Fibroblast of peridontal ligament (primary cell): ENCODE measurements around the gene CBY2.
A peak's percentile ranks its signal among the peaks of the same experiment; 100 is the strongest.

Experiments used
- DNase-seq: peaks from one replicate; pipeline ENCODE4 v3.0.0-alpha.2; 2010; ENCODE audit errors: extremely low read depth

CBY2 gene

DNA sequence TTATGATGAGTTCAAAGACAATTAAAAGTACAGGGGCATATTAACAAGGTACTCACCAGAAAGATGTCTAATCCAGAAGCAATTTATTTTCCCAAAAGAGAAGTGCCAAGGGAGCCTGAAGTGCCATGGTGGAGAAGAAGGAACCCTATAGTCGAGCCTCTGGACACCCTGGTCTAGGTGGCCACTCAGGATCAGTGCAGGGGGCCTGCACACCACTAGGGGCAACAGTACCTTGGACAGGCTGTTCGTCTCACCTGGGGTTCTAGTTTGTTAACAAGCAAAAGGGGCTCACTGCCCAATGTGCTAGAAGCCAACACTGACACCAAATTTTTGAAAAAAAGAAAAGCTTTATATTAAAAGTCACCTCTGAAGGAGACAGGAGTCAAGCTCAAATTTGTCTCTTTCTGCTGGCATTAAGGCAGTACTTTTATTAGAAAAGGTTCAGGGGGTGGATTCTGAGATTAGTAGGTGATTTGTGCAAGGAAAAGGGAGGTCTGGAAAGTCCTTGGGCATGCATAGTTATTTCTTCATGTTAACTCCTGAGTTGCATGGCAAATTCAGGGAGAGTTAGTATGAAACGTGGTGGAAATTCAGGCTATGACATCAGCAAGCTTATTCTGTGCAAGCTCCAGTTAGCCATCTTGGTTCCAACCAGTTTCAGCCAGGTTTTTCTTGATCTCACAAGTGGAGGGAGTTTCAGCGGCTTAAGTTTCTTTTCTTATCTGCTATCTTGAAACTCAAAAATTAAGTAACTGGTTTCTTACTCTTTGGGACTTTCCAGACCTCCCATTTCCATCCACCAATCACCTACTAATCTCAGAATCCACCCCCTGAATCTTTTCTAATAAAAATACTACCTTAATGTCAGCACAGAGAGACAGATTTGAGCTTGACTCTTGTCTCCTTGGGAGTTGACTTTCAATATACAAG lies 884 bp upstream of the CBY2 start:
- no peak for DNase-seq

DNA sequence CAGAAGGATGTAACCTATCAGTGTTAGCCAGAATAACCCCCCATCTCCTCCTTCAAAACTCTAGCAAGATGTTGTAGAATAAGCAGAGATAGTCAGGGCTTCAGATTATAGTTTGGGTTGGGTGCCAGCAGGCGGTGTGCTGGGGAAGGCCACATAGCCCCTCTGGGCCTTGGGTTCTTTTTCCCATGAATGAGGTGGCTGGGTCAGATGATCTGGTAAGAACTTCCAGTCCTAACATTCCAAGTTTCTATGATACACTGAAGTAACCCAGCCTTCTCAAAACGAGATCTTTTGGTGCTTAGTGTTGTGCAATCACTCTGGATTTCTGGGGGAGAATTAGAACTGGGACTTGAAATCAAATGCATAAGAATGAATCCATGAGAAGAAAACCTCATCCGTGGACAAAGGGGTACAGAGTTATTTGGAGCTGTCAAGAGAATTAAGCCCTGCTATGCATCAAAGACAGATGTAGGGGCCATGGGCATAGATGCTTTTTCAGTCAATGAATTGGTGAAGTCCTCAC lies 810 bp downstream of the CBY2 start:
- DNase-seq = no peak

DNA sequence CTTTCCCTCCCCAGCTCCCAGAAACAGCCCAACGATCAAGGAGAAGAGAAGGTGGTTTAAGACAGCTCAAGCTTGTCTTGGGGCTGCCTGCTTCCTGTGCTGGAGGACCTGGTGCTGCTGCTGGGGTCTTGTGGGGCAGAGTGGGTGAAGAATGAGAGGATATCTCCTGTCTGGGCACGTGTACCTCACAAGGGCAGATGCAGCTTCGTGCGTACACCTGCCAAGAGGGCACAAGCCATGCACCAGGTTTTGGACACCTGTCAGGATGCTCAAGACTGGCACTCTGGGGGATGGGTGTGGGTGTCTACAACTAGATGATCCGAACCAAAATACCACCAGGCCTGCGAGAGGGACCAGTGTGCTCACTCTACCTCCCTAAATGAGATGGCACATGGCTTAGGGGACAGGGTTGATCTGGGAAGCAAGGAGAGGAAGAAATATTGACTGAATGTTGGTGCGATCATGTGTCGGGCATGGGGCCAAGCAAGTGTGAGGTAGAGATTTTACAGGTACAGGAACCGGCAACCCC lies 2.2 kb downstream of the CBY2 start:
- no peak for DNase-seq

DNA sequence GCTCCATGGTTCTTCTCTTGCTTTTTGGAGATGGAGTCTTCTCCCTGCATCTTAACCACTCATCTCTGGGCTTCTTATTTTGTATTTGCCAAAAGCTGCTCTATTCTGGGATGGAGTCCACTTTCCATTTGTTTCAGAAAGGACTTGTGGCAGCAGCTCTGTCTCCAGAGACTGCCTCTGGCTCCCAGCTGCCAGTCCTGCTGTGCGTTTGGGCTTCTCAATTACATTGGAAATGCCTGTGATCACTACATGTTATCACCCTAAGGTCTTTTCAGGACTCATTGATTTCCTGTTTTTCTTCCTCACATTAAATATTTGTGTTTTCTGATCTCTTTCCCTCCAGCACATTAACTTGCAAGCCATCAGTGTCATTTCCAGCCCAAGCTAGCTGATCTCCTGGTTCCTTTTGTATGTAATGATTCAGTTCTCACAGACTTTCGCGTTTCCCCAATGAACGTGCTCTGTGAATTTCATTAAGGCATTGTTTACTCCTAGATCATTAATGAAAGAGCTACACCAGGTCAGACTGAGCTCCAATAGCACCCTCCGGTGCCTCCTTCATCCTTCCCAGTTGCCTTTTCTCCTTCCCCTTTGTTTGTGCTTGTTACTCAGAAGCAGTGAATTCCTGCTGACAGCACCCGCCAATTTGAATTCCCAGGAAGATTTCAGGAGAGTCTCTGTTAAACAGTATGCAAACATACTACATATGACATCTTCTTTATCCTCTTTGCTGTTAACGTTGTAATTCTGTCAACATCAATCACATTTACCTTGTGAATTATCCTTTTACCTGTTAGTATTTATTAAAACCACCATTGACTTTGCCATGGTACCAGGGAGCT lies 3.0 kb downstream of the CBY2 start:
- DNase-seq = no peak

DNA sequence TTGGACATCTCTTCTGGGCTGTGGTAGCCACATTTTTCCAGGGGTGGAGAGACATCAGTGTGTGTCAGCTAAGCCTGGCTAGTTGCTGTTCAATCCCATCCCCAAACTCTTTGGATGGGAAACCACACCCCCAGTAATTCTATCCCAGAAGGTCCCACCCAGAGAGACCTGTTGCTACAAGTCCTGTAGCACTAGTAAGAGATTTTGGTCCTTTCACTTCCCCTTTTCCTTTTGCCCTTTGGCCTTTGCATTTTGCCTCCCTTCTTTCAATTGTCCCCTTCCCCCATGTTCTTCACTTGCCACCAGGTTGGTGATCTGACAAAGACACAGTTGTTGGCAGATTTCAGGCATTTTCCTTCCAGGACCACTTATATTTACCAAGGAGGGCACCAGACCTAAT lies 3.8 kb downstream of the CBY2 start:
- no peak for DNase-seq

DNA sequence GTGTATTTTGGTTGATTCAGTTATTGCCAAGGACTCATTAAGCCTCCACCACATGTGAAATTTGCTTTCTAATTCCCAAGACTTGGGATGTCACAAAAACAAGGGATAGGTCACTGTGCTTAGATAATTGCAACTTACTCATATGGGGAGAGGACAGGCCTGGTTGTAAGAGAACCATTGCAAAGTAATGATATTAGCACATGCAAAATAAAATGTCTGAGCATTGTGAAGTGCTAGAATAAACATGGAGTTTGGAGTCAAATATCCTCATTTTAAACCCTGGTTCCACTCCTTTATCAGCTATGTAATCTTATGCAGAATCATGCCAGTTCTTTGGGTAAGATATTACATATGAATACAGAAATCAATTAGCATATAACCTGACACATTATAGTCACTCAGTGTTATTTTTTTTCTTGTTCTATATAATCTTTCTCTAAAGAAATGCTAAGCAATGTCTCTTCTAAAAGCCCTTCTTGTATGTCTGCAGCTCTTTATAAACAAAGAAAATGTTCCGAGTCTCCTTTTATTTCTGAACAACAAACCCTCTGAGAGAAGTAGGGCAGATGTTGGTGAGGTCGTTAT lies 5.5 kb downstream of the CBY2 start:
- no peak for DNase-seq

DNA sequence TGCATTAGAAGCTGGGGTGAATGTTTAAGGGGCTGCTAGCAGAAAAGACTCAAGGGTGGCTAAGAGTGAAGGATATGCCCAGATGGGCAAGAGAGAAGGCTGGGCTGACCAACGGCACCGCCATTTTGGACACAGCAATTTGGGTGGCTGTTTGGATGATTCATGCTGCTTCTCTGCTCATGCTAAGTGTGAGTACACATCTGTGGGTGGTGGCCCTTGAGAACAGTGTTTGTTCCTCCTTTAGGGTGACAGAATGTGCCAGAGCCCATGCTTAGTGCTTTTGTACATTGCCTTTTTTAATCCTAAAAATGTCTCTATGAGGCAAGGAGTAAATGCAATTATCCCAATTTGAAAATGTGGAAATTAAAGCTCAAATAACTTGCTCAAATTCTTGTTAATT lies 9.8 kb downstream of the CBY2 start:
- no peak for DNase-seq

DNA sequence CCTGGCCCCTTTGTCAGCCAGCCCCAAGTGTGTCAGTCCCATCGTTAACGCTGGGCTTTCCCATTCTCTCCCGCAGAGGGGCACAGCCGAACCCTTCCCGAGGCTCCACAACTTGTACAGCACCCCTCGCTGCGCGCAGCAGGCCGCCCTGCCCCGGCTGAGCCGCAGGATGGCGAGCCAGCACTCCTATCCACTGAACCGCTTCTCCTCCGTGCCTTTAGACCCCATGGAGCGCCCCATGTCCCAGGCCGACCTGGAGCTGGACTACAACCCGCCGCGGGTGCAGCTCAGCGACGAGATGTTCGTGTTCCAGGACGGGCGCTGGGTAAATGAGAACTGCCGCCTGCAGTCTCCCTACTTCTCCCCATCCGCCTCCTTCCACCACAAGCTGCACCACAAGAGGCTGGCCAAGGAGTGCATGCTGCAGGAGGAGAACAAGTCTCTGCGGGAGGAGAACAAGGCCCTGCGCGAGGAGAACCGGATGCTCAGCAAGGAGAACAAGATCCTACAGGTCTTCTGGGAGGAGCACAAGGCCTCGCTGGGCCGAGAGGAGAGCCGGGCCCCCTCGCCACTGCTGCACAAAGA lies 11.1 kb downstream of the CBY2 start:
- DNase-seq = no peak

DNA sequence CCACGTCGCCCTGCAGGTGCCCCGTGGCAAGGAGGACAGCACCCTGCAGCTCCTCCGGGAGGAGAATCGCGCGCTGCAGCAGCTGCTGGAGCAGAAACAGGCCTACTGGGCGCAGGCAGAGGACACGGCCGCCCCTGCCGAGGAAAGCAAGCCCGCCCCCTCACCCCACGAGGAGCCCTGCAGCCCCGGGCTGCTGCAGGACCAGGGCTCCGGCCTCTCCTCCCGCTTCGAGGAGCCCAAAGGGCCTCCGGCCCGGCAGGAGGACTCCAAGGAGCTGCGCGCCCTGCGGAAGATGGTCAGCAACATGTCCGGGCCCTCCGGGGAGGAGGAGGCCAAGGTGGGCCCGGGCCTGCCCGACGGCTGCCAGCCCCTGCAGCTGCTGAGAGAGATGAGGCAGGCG lies 11.6 kb downstream of the CBY2 start:
- no peak for DNase-seq

DNA sequence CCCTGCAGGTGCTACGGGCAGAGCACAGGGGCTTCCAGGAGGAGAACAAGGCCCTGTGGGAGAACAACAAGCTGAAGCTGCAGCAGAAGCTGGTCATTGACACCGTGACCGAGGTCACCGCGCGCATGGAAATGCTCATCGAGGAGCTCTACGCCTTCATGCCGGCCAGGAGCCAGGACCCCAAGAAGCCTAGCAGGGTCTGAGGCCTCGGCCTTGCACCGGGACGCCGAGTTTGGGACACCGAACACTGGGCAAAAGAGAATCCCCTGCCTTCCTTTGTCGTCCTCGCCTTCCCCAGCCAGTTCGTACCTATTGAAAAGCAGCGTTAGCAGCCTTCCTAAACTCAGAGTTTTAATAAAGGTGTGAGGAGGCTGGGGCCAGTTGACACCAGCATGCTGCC lies 12.1 kb downstream of the CBY2 start:
- no peak for DNase-seq

DNA sequence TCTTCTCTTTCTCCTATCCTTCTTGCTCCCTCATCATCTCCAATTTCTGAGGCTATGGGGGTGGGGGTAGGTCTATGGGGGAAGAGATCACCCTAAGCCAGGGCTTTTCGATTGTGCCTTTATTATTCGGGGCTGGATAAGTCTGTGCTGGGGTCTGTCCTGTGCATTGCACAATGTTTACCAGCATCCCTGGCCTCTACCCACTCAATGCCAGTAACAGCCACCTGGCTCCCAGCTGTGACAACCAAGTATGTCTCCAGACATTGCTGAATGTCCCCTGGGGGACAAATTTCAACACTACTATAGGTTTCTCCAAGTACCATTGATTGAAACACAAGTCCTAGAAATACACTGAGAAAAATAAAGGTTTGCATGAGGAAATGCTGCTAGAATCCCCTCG lies 13.2 kb downstream of the CBY2 start:
- DNase-seq = no peak

DNA sequence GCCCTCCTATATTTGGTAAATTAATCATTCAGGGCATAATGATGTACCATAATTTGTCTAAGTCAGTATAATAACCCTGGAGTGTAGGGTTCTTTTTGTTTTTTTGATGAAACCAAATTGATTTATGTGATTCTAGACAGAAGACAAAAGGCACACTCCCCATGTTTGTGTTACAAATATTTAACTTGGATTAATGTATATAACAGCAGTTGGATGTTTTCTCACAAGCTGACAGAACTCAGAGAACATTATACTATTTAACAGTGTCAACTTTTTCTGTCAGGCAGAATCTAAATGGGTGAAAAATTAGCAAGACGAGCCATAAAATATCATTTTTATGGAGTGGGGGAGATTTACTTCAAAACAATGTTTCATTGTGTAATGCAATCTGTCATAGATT lies 15.2 kb downstream of the CBY2 start:
- no peak for DNase-seq

DNA sequence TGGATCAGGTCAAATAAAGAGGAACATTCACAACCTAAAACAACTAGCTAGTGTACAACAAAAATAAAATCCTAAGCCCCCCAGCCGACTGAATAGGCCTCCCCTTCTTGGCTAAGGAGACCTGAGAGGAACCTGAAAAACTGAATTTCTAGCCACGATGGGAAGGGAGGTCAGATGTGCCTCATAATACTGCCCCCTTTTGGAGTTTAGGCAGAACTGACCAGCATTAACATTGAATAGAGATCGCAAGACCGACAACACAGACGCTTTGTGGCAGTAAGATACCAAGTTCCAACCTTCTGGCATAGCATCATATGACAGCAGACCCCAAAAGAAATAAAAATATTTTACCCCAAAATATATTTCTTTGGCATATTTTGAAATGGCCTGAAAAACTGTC lies 15.9 kb downstream of the CBY2 start:
- DNase-seq = peak; percentile 19

DNA sequence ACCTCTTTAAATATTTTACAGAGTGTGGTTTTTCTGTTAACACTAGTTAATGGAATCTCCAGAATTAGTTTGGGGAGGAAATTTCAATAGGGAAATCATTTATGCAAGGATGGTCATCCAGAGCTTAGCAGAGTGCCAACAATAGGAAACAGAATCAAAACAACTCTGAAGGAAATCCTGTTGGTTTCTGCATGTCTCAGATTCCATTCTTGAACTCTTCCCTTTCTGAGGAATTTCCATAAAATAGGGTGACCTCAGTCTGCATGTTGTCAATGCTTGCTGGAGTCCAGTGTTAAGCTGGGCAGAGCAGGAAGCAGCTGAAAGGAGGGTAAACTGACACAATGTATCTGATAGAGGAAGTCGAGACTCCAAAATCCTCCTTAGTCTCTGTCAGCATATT lies 16.9 kb downstream of the CBY2 start:
- peak; percentile 2 for DNase-seq

DNA sequence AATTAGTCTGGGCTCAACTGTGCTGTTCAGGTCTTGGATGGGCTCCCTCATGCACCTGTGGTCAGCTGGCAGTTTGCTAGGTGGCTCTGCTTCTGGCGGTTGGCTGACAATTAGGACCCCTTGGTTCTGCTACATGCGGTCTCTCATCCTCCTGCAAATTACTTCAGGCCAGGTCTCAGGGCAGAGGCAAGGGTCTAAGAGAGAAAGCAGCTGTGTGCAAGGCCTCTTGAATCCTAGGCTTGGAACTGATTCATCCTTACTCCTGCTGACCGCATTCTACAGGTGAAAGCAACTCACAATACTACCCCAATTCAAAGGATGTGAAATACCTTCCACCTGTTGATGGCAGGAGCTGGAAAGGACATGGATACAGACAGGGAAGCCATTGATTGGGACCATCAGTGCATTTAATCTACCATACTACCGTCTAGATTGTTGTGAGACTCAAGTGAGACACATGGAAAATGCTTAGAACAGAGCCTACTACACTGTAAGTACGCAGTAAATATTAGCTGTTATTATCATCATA lies 19.1 kb downstream of the CBY2 start:
- no peak for DNase-seq

DNA sequence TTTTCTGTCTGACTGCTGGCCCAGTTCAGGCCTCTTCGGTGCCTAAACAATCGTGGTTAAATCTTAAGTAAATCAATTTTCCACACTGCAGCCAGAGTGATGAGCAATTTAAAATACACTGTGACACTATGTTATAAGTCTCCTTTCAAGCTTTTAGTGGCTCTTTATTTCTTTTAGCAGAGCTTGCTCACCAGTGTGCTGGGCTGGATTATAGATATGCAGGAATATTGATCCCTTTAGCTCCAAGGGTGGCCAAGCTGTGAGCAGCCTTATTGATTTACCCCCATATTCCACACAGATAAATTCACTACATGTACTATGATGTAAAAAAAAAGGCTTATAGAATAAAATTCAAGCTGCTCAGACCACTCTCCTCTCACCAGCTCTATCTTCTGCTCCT lies 21.7 kb downstream of the CBY2 start:
- no peak for DNase-seq

DNA sequence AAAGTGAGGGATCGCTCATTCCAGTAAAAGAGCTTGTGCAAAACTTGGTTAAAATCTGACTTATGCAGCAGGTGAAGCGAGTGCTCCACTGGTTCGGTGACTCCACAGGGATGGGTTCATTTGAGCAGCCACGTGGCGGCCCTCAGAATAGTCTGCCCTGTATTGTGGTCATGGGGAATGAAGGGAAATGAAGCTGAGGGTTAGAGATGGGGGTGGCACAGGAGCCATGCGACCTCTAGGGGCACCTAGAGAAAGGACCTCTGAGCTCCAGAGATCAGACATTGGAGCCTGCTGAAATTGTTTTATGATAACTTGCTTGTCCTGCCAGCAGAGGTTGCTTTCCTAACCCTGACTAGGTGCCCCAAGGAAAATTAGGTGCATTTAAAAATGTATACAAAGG lies 26.6 kb downstream of the CBY2 start:
- no peak for DNase-seq

DNA sequence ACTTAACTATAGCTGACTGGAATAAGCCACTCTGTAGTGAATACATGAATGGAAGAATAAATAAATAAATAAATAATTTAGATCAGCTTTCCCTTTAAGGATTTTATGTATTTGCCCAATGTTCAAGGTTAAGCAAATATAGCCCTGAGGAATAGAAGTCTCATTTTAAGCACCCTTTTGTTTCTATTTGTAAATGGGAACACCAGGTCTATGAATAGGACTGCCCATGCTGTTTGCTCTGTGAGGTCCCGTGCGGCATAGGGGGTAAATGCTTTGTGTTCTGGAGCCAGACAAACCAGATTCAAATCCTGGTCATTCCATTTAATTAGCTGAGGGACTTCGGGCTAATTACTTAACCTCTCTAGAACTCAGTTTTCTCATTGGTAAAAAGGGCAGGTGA lies 29.3 kb downstream of the CBY2 start:
- no peak for DNase-seq

DNA sequence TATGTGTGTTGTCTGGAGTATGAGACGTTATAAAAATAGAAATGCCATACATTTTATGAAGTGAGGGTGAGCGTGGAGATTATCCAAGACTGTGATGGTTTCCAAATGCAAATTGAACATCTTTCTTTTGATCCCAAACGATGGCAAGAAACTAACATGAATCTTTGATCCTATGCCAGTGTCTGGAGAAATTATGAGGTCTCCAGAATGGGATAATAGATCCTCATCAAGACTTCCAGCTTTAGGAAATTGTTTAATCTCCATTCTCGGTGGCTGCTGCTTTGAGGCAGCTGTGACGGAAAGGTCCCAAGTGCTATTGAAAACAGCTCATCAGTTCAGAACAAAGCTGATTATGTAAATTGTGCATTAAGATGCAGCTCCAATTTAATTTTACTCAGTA lies 30.8 kb downstream of the CBY2 start:
- no peak for DNase-seq

DNA sequence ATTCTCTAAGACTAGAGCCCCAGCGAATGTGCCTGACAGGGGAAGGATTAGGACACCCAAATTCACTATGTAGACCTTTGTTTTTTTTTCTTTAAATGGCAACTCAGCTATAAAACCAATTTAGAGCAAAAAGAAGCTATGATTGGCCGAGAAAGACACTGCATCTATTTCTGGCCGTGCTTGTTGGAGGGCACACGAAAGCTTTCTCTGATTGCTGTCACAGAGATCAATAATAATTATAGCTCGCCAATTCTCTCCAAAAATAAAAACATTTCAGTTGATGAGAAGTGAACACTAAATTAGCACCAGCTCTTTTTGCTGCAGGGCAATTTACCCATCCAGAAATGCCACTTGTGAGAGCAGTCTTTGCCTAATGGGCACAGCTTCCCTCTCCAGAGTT lies 31.2 kb downstream of the CBY2 start:
- no peak for DNase-seq

DNA sequence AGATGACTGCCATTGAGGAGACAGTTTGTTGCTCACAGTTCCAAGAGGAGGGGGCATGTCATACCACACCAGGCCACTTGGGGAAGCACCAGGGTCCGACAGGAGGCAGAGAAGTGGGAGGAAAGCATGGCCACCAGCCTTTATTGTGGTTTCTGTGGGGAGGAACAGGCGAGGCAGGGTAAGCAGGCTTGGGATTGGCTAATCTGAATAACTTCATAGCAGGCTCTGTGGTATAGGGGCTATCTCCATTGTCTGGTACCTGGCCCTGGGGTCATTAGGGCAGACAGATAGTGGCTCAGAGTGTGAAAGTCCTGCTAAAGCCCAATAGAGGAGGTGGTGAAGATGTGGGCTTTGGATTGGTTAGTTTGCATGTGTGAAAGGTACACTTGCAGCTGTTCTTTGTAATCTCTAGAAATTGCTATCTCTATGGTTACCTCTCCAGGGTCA lies 35.5 kb downstream of the CBY2 start:
- DNase-seq = no peak
